ENCODE measurements around the gene EEIG2.

Gene EEIG2

DNA sequence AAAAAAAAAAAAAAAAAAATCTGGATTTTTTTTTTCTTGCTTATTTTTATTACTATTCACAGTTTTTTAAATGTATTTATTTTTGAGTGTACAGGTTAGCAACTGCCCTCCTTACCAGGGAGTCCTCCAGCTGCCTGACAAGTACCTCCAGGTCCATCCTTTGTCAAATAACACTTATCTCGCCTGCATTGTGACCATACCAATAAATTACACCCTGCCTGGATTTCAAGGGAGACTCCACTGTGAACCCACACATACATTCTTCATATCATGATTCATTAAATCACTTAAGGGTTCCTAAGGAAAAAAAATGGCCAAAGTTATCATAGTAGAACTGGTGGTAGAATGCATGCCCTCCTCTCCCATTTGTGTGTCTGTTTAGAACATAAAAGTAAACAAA lies 38.4 kb downstream of the EEIG2 start:
- TF ChIP-seq, protein P1, sequence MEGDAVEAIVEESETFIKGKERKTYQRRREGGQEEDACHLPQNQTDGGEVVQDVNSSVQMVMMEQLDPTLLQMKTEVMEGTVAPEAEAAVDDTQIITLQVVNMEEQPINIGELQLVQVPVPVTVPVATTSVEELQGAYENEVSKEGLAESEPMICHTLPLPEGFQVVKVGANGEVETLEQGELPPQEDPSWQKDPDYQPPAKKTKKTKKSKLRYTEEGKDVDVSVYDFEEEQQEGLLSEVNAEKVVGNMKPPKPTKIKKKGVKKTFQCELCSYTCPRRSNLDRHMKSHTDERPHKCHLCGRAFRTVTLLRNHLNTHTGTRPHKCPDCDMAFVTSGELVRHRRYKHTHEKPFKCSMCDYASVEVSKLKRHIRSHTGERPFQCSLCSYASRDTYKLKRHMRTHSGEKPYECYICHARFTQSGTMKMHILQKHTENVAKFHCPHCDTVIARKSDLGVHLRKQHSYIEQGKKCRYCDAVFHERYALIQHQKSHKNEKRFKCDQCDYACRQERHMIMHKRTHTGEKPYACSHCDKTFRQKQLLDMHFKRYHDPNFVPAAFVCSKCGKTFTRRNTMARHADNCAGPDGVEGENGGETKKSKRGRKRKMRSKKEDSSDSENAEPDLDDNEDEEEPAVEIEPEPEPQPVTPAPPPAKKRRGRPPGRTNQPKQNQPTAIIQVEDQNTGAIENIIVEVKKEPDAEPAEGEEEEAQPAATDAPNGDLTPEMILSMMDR (IDR thresholded peaks at IDR 0.05; ENCODE audit: low read length), result no peak
- no peak for TF ChIP-seq EZH2 (IDR thresholded peaks at IDR 0.05; ENCODE audit: borderline replicate concordance, low read length)
- Histone ChIP-seq H3K9me3 (ENCODE audit: low read length) (no peaks in the 10 kb centered on the region), H3K36me3 (ENCODE audit: insufficient read depth, low read length) (no peaks in the 10 kb centered on the region)

DNA sequence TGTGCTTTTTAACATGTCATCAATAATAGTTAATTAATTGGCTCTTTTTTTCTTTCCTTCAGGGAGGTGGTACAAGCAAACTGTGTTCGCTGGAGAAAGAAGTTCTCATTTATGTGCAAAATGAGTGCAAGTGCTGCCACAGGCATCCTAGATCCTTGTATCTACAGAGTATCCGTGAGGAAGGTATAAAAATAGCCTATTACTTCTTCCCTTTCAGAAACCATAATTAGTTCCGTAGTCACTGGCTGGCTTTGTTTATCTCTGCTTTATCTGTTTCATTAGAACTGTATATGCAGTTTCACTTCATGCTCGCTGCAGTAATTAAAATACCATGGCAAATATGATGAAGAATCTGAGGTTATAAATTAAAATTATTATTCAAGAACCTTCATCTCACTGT lies 40.6 kb downstream of the EEIG2 start:
- Histone ChIP-seq H3K4me1 (ENCODE audit: insufficient read depth, low read length, severe bottlenecking) (no peaks in the 10 kb centered on the region), H3K27ac (ENCODE audit: low read depth, low read length, poor library complexity, severe bottlenecking) (no peak overlapping the region), H3K36me3 (ENCODE audit: insufficient read depth, low read length) (no peaks in the 10 kb centered on the region), H3K27me3 (ENCODE audit: insufficient read depth, low read length) (no peaks in the 10 kb centered on the region), H3K9me3 (ENCODE audit: low read length) (no peaks in the 10 kb centered on the region), H4K20me1 (ENCODE audit: insufficient read depth, low read length) (no peaks in the 10 kb centered on the region), H3K4me2 (ENCODE audit: low read length) (no peak overlapping the region), H3K4me3 (ENCODE audit: low read depth, low read length, poor library complexity, severe bottlenecking) (no peak overlapping the region), H3K79me2 (ENCODE audit: insufficient read depth, low read length) (no peaks in the 10 kb centered on the region), H3K9me2 (ENCODE audit: low read depth, low read length) (no peaks in the 10 kb centered on the region), H3K9ac (ENCODE audit: low read length) (no peak overlapping the region), H2AFZ (ENCODE audit: low read length) (no peak overlapping the region), H3F3A (ENCODE audit: insufficient read depth, low read length) (no peaks in the 10 kb centered on the region)
- no peak for TF ChIP-seq EZH2 (IDR thresholded peaks at IDR 0.05; ENCODE audit: borderline replicate concordance, low read length)
- TF ChIP-seq, protein P1 (IDR thresholded peaks at IDR 0.05; ENCODE audit: low read length), result no peak

More for the DNA sequence above, 38.4 kb downstream of the EEIG2 start:
- H2AFZ ChIP-seq (ENCODE audit: low read length), result no peak overlapping the region
- no peaks in the 10 kb centered on the region for H3K4me1 ChIP-seq (ENCODE audit: insufficient read depth, low read length, severe bottlenecking)
- H3K27me3 ChIP-seq (ENCODE audit: insufficient read depth, low read length), result no peaks in the 10 kb centered on the region
- H3K79me2 ChIP-seq (ENCODE audit: insufficient read depth, low read length), result no peaks in the 10 kb centered on the region
- H3K9me2 ChIP-seq (ENCODE audit: low read depth, low read length), result no peaks in the 10 kb centered on the region
- no peaks in the 10 kb centered on the region for H4K20me1 ChIP-seq (ENCODE audit: insufficient read depth, low read length)
- no peak overlapping the region for H3K9ac ChIP-seq (ENCODE audit: low read length)
- no peaks in the 10 kb centered on the region for H3F3A ChIP-seq (ENCODE audit: insufficient read depth, low read length)
- H3K4me3 ChIP-seq (ENCODE audit: low read depth, low read length, poor library complexity, severe bottlenecking), result no peak overlapping the region
- H3K27ac ChIP-seq (ENCODE audit: low read depth, low read length, poor library complexity, severe bottlenecking), result no peak overlapping the region
- no peak overlapping the region for H3K4me2 ChIP-seq (ENCODE audit: low read length)

DNA sequence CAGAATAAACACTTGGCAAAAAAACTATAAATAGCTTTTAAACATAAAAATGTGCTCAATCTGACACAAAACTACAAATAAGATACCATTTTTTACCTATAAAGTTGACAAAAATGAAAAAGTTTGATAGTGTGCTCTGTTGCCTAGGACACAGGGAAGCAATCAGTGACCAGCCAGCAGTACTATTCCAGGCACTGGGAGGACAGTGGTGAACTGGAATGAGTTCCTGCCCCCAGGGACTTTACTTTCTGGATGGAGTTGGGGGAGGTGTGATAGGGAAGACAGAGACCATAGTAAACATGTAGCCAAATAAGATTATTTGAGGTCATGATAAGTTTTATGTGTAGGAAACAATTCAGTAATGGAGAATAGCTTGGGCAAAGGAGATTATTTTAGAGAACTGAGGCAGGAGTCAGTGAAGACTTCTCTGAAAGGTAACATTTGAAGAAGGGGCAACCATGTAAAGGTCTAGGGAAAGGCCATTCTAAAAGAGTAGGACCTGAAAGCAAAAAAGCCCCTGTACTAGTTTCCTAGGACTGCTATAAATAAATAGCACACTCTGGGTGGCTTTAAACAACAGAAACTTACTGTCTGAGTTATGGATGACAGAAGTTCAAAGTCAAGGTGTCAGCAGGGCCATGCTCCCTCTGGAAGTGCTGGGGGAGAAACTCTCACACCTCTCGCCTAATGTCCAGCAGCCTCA lies 42.0 kb downstream of the EEIG2 start:
- no peak for TF ChIP-seq EZH2 (IDR thresholded peaks at IDR 0.05; ENCODE audit: borderline replicate concordance, low read length)
- TF ChIP-seq, protein P1 (IDR thresholded peaks at IDR 0.05; ENCODE audit: low read length), result no peak
- H3K4me3 ChIP-seq (ENCODE audit: low read depth, low read length, poor library complexity, severe bottlenecking), result no peak overlapping the region
- no peak overlapping the region for H3K27ac ChIP-seq (ENCODE audit: low read depth, low read length, poor library complexity, severe bottlenecking)
- no peak overlapping the region for H2AFZ ChIP-seq (ENCODE audit: low read length)
- H3K9me3 ChIP-seq (ENCODE audit: low read length), result no peaks in the 10 kb centered on the region
- H3K9ac ChIP-seq (ENCODE audit: low read length), result no peak overlapping the region
- H3K27me3 ChIP-seq (ENCODE audit: insufficient read depth, low read length), result no peaks in the 10 kb centered on the region
- no peaks in the 10 kb centered on the region for H3K9me2 ChIP-seq (ENCODE audit: low read depth, low read length)
- H3F3A ChIP-seq (ENCODE audit: insufficient read depth, low read length), result no peaks in the 10 kb centered on the region
- H3K79me2 ChIP-seq (ENCODE audit: insufficient read depth, low read length), result no peaks in the 10 kb centered on the region
- H3K4me1 ChIP-seq (ENCODE audit: insufficient read depth, low read length, severe bottlenecking), result no peaks in the 10 kb centered on the region
- H3K36me3 ChIP-seq (ENCODE audit: insufficient read depth, low read length), result no peaks in the 10 kb centered on the region
- no peak overlapping the region for H3K4me2 ChIP-seq (ENCODE audit: low read length)
- H4K20me1 ChIP-seq (ENCODE audit: insufficient read depth, low read length), result no peaks in the 10 kb centered on the region

Measured in OCI-LY1 (cell line).